IMR-90 (cell line): ENCODE results near the gene LETM1.

Experiments
- MXI1 ChIP-seq: IDR thresholded peaks from 2 replicates; pipeline ENCODE4 v1.6.1; 2012; ENCODE audit warnings: low read depth, mild to moderate bottlenecking, low read length, moderate library complexity, borderline replicate concordance
- POLR2A ChIP-seq: IDR thresholded peaks from 2 replicates; pipeline ENCODE4 v1.6.1; 2012; ENCODE audit warnings: mild to moderate bottlenecking, low read depth, low read length
- RFX5 ChIP-seq: IDR thresholded peaks from 2 replicates; pipeline ENCODE4 v1.8.0; 2012; ENCODE audit warnings: low read depth, mild to moderate bottlenecking, low read length, moderate library complexity
- TF ChIP-seq, protein P1 (sequence below): conservative IDR thresholded peaks from 2 replicates; pipeline ENCODE4 v1.5.1; 2012; ENCODE audit warnings: mild to moderate bottlenecking, low read depth, low read length, improper control_type of control experiment
- TF ChIP-seq, protein P2 (sequence below): fragments of 150-350 bp; IDR thresholded peaks from 2 replicates; pipeline ENCODE4 v1.6.1; 2017; ENCODE audit warnings: mild to moderate bottlenecking, antibody characterized with exemption, low read length, low read depth

DNA sequence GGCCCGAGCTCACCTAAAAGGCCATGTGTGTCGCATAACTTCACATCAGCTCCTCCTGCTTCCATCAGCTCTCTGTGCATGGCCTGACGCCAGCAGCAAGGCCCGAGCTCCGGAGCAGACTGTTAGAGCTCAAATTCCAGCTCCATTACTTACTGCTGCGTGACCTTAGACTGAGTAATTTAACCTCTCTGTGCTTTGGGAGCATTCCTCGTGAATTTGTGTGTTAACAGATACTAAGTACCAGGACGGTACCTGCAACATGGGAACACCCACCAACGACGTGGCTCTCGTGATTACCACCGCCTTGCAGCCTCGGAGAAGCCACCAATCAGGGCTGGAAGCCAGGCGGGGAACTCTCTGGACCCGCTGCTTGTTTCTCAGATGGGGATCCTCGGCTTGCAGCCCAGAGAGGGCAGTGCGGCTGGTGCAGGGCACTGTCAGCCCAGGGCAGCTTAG, 12.9 kb downstream of the LETM1 start:
- TF ChIP-seq, protein P1, sequence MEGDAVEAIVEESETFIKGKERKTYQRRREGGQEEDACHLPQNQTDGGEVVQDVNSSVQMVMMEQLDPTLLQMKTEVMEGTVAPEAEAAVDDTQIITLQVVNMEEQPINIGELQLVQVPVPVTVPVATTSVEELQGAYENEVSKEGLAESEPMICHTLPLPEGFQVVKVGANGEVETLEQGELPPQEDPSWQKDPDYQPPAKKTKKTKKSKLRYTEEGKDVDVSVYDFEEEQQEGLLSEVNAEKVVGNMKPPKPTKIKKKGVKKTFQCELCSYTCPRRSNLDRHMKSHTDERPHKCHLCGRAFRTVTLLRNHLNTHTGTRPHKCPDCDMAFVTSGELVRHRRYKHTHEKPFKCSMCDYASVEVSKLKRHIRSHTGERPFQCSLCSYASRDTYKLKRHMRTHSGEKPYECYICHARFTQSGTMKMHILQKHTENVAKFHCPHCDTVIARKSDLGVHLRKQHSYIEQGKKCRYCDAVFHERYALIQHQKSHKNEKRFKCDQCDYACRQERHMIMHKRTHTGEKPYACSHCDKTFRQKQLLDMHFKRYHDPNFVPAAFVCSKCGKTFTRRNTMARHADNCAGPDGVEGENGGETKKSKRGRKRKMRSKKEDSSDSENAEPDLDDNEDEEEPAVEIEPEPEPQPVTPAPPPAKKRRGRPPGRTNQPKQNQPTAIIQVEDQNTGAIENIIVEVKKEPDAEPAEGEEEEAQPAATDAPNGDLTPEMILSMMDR = no peak
- TF ChIP-seq POLR2A = no peak
- TF ChIP-seq MXI1 = peak; percentile 59; the same call in 1 of the 2 replicates
- TF ChIP-seq RFX5 = no peak
- TF ChIP-seq, protein P2, sequence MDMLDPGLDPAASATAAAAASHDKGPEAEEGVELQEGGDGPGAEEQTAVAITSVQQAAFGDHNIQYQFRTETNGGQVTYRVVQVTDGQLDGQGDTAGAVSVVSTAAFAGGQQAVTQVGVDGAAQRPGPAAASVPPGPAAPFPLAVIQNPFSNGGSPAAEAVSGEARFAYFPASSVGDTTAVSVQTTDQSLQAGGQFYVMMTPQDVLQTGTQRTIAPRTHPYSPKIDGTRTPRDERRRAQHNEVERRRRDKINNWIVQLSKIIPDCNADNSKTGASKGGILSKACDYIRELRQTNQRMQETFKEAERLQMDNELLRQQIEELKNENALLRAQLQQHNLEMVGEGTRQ = no peak
